HEK293 (cell line): Measurements from ENCODE around the gene PPP1R3F.
"Not testable (repeated sequence)": the region's sequence is repeated elsewhere in the genome, so short reads cannot be mapped to it uniquely, and the experiment has no call there.

ENCODE experiments used
- CTCF ChIA-PET: fragments of 350-600 bp; formaldehyde crosslinking; extraction: SDS; loops from one replicate; lab custom pipeline; 2021; ENCODE audit warnings: antibody characterized with exemption; lab: Yijun Ruan, JAX
- POLR2A ChIA-PET: fragments of 300-600 bp; formaldehyde crosslinking; extraction: SDS; loops from one replicate; lab custom pipeline; 2020; ENCODE audit warnings: antibody characterized with exemption, inconsistent platforms; lab: Yijun Ruan, JAX
- H3K27ac ChIP-seq: fragments of 200-500 bp; sonication (Bioruptor generic); 2 replicates; pipeline ENCODE4 v1.5.1; 2014; ENCODE audit warnings: low read depth, low read length, control low read depth, inconsistent platforms; ENCODE audit errors: extremely low read depth
- H3K36me3 ChIP-seq, 2 experiments: fragments of 200-500 bp in 1 of 2; sonication (Bioruptor generic) in 1 of 2; 1 replicate in 1 of 2; 2 replicates in 1 of 2; pipeline ENCODE4 v1.5.1; 2014 to 2017; ENCODE audit warnings: inconsistent platforms in 2 of 2, low read length in 2 of 2; ENCODE audit not compliant: control insufficient read depth in 2 of 2, insufficient read depth in 1 of 2
- H3K4me1 ChIP-seq: fragments of 200-500 bp; sonication (Bioruptor generic); 2 replicates; pipeline ENCODE4 v1.5.1; 2014; ENCODE audit warnings: mild to moderate bottlenecking, low read length, inconsistent platforms; ENCODE audit not compliant: control insufficient read depth, insufficient read depth
- H3K4me3 ChIP-seq: 2 replicates; pipeline ENCODE4 v1.5.1; 2011; ENCODE audit warnings: low read depth, mild to moderate bottlenecking, control low read depth, low read length, moderate library complexity
- H3K9me3 ChIP-seq: fragments of 200-500 bp; sonication (Bioruptor generic); 2 replicates; pipeline ENCODE4 v1.5.1; 2014; ENCODE audit warnings: low read depth, low read length, inconsistent platforms; ENCODE audit not compliant: control insufficient read depth, insufficient read depth
- CTCF ChIP-seq: fragments of 450-650 bp; formaldehyde crosslinking; IDR thresholded peaks from 2 replicates; pipeline ENCODE4 v1.5.1; 2016; ENCODE audit warnings: missing biosample characterization, missing genetic modification characterization
- PBX3 ChIP-seq: sonication (generic); formaldehyde crosslinking; IDR thresholded peaks from 2 replicates; pipeline ENCODE4 v1.8.1; 2022; ENCODE audit warnings: mild to moderate bottlenecking, moderate library complexity, missing genetic modification reagents
- TRIM28 ChIP-seq: IDR thresholded peaks from 2 replicates; pipeline ENCODE4 v1.6.1; 2011; ENCODE audit warnings: low read length, control low read depth, borderline replicate concordance
- ZBTB49 ChIP-seq: fragments of 450-650 bp; formaldehyde crosslinking; IDR thresholded peaks from 2 replicates; pipeline ENCODE4 v1.5.1; 2016; ENCODE audit warnings: missing biosample characterization, missing genetic modification characterization, low read depth
- ZBTB6 ChIP-seq: fragments of 450-650 bp; formaldehyde crosslinking; IDR thresholded peaks from 2 replicates; pipeline ENCODE4 v1.5.1; 2017; ENCODE audit warnings: missing biosample characterization, missing genetic modification characterization
- ZNF146 ChIP-seq: fragments of 450-650 bp; formaldehyde crosslinking; IDR thresholded peaks from 2 replicates; pipeline ENCODE4 v1.5.1; 2016; ENCODE audit warnings: missing biosample characterization, missing genetic modification characterization
- ZNF311 ChIP-seq: fragments of 450-650 bp; formaldehyde crosslinking; IDR thresholded peaks from 2 replicates; pipeline ENCODE4 v1.5.1; 2017; ENCODE audit warnings: missing biosample characterization, missing genetic modification characterization, borderline replicate concordance
- ZNF366 ChIP-seq: fragments of 450-650 bp; formaldehyde crosslinking; conservative IDR thresholded peaks from 2 replicates; pipeline ENCODE4 v1.5.1; 2016; ENCODE audit warnings: missing biosample characterization, missing genetic modification characterization
- ZNF423 ChIP-seq: fragments of 450-650 bp; formaldehyde crosslinking; IDR thresholded peaks from 2 replicates; pipeline ENCODE4 v1.5.1; 2016; ENCODE audit warnings: missing biosample characterization, missing genetic modification characterization
- ZNF488 ChIP-seq: fragments of 450-650 bp; formaldehyde crosslinking; IDR thresholded peaks from 2 replicates; pipeline ENCODE4 v1.5.1; 2016; ENCODE audit warnings: missing biosample characterization, missing genetic modification characterization
- ZNF513 ChIP-seq: fragments of 450-650 bp; IDR thresholded peaks from 2 replicates; pipeline ENCODE4 v1.5.1; 2018; ENCODE audit warnings: missing biosample characterization, missing genetic modification characterization
- ZNF596 ChIP-seq: fragments of 450-650 bp; IDR thresholded peaks from 2 replicates; pipeline ENCODE4 v1.5.0; 2018; ENCODE audit warnings: missing biosample characterization, mild to moderate bottlenecking, missing genetic modification characterization, moderate library complexity
- ZNF624 ChIP-seq: fragments of 450-650 bp; formaldehyde crosslinking; IDR thresholded peaks from 2 replicates; pipeline ENCODE4 v1.5.1; 2017; ENCODE audit warnings: missing biosample characterization, missing genetic modification characterization
- ZNF626 ChIP-seq: fragments of 450-650 bp; sonication (Bioruptor Pico); formaldehyde crosslinking; IDR thresholded peaks from 2 replicates; pipeline ENCODE4 v1.5.1; 2018; ENCODE audit warnings: missing biosample characterization, missing genetic modification characterization, inconsistent platforms
- ZNF654 ChIP-seq: fragments of 450-650 bp; formaldehyde crosslinking; IDR thresholded peaks from 2 replicates; pipeline ENCODE4 v1.5.1; 2016; ENCODE audit warnings: low read depth, missing biosample characterization, missing genetic modification characterization
- ZSCAN30 ChIP-seq: fragments of 450-650 bp; IDR thresholded peaks from 2 replicates; pipeline ENCODE4 v1.5.1; 2018; ENCODE audit warnings: missing biosample characterization, mild to moderate bottlenecking, missing genetic modification characterization, moderate library complexity

The PPP1R3F gene

GRCh38 chrX:49291615-49292337 is 22.2 kb downstream of the PPP1R3F start:
- no peak overlapping the region for H3K27ac ChIP-seq

GRCh38 chrX:49292400-49293362 is 23.1 kb downstream of the PPP1R3F start:
- POLR2A ChIA-PET: no interaction called here
- TF ChIP-seq TRIM28 (no peak), ZBTB6 (tag by site-specific recombination) (no peak), ZNF596 (tag by site-specific recombination) (no peak), CTCF (tag by site-specific recombination) (no peak), ZNF488 (tag by site-specific recombination) (no peak), ZNF311 (tag by site-specific recombination) (no peak), ZBTB49 (tag by site-specific recombination) (no peak)
- CTCF ChIA-PET: interaction anchor here (0.6 to 1.3 kb wide), 12 partner anchors 9 to 1242 kb away, joined by 3 to 5 read pairs (median 3); no protein-coding TSS in a partner anchor

More at GRCh38 chrX:49291615-49292337, 22.2 kb downstream of the PPP1R3F start:
- ChIA-PET CTCF (interaction anchor here (0.6 to 1.3 kb wide), 24 partner anchors 8 to 1243 kb away, joined by 3 to 5 read pairs (median 3); no protein-coding TSS in a partner anchor), POLR2A (interaction anchor here (0.6 kb wide), 1 partner anchor 111 kb away, joined by 3 read pairs; no protein-coding TSS in a partner anchor)
- Histone ChIP-seq H3K4me1 (no peaks in the 10 kb centered on the region), H3K4me3 (no peak overlapping the region), H3K9me3 (no peaks in the 10 kb centered on the region), H3K36me3 (no peaks in the 10 kb centered on the region)
- TF ChIP-seq ZNF654 (peak; percentile 66), ZNF423 (tag by site-specific recombination) (no peak), ZNF624 (tag by site-specific recombination) (no peak), ZNF626 (no peak), PBX3 (no peak), ZNF366 (tag by site-specific recombination) (peak; percentile 45; the same call in 1 of the 2 replicates), ZSCAN30 (tag by site-specific recombination) (no peak), ZNF146 (no peak), CTCF (tag by site-specific recombination) (peak; percentile 47; the same call in 1 of the 2 replicates), ZNF513 (tag by site-specific recombination) (peak; percentile 47; the same call in 1 of the 2 replicates)

GRCh38 chrX:49299293-49299692 is 29.7 kb downstream of the PPP1R3F start:
- POLR2A ChIA-PET: not testable (repeated sequence)
- CTCF ChIA-PET: interaction anchor here (0.5 to 1.4 kb wide), 2 partner anchors 8 to 379 kb away, joined by 3 to 4 read pairs; no protein-coding TSS in a partner anchor

More at GRCh38 chrX:49292400-49293362, 23.1 kb downstream of the PPP1R3F start:
- Histone ChIP-seq H3K4me1 (no peaks in the 10 kb centered on the region), H3K36me3 (no peaks in the 10 kb centered on the region), H3K27ac (no peak overlapping the region), H3K9me3 (no peaks in the 10 kb centered on the region), H3K4me3 (no peak overlapping the region)

More at GRCh38 chrX:49299293-49299692, 29.7 kb downstream of the PPP1R3F start:
- H3K4me1 ChIP-seq, H3K27ac ChIP-seq, H3K9me3 ChIP-seq, H3K36me3 ChIP-seq, H3K4me3 ChIP-seq: not testable (repeated sequence)
